Gastrocnemius medialis (tissue), 4 donors: ENCODE data around the gene PSMB8. TPM values are rescaled to one million over a fixed set of nuclear protein-coding genes. Genes with fewer than 3 reads are reported as not detected.
"Not testable (repeated sequence)": the region's sequence is repeated elsewhere in the genome, so short reads cannot be mapped to it uniquely, and the experiment has no call there.

ENCODE experiments used
- ATAC-seq, 2 donors: fragments of 150-250 bp; one replicate each; pipeline ENCODE4 v1.9.1; 2016
- DNase-seq, 2 donors: peaks; one replicate each; pipeline ENCODE4 v3.0.0-alpha.2; 2019
- H3K27ac ChIP-seq, 4 donors: fragments of 200-600 bp; sonication (generic); 1 replicate in 1 of 4; 2 replicates in 3 of 4; pipeline ENCODE4 v1.5.1; 2016 to 2018; ENCODE audit warnings: mild to moderate bottlenecking in 2 of 4, moderate library complexity in 1 of 4
- H3K27me3 ChIP-seq, 3 donors: fragments of 200-600 bp; sonication (generic) in 2 of 3; 1 replicate in 1 of 3; 2 replicates in 2 of 3; pipeline versions ENCODE4 v1.5.1 to v1.6.0; 2016 to 2019; ENCODE audit warnings: mild to moderate bottlenecking in 1 of 3, moderate library complexity in 1 of 3
- H3K36me3 ChIP-seq, 2 donors: fragments of 200-600 bp; sonication (generic) in 1 of 2; one replicate each; pipeline ENCODE4 v1.5.1; 2017 to 2018
- H3K4me1 ChIP-seq, 2 donors: fragments of 200-600 bp; sonication (generic) in 1 of 2; one replicate each; pipeline ENCODE4 v1.5.1; 2016 to 2017; ENCODE audit warnings: mild to moderate bottlenecking in 2 of 2
- H3K4me3 ChIP-seq, 4 donors: fragments of 200-600 bp; sonication (generic) in 3 of 4; 1 replicate in 1 of 4; 2 replicates in 3 of 4; pipeline ENCODE4 v1.5.1; 2016 to 2019; ENCODE audit warnings: mild to moderate bottlenecking in 2 of 4
- H3K9me3 ChIP-seq, 3 donors: fragments of 200-600 bp; sonication (generic) in 2 of 3; 1 replicate in 1 of 3; 2 replicates in 2 of 3; pipeline ENCODE4 v1.5.1; 2016 to 2019
- CTCF ChIP-seq, 5 experiments: fragments of 450-650 bp in 3 of 5; fragments of 200-600 bp in 2 of 5; sonication (generic) in 2 of 5; IDR thresholded peaks in 4 of 5; conservative IDR thresholded peaks in 1 of 5; 1 replicate in 4 of 5; 2 replicates in 1 of 5; pipeline ENCODE4 v1.5.1; 2016 to 2019; ENCODE audit warnings: antibody characterized with exemption in 5 of 5, mild to moderate bottlenecking in 3 of 5, moderate library complexity in 3 of 5
- POLR2A ChIP-seq, 2 donors: fragments of 450-650 bp; IDR thresholded peaks; one replicate each; pipeline ENCODE4 v1.6.1; 2017; ENCODE audit warnings: antibody characterized with exemption in 2 of 2, mild to moderate bottlenecking in 2 of 2, moderate library complexity in 2 of 2
- in situ Hi-C, 4 donors: fragments of 200-750 bp; cut with MboI; loops; one replicate each; pipeline versions ENCODE4 v1.15.0 to v1.8.0; 2017; ENCODE audit warnings: low sequenced_read_pairs in 4 of 4
- intact Hi-C: fragments of 100-400 bp; cut with DNase I; formaldehyde crosslinking; loops from one replicate; pipeline ENCODE4 v1.15.1; 2023; ENCODE audit warnings: low total_unique reads
- total RNA-seq, 4 donors: library from RNA; depleted of rRNA; stranded (reverse); fragments of >200 nt; gene quantifications; one replicate each; pipeline versions ENCODE4 v1.1.0 to v1.2.3, GENCODE V29; 2016

PSMB8 gene
- total RNA-seq, 4 donors from 2014 or later: 7.0 to 20.2 (median 9.2) TPM

GRCh38 chr6:32882879-32883250 lies 39.0 kb upstream of the PSMB8 start:
- ATAC-seq (no peak), DNase-seq (no peak)
- in situ Hi-C loops (loop anchor here (10.0 to 25.0 kb wide), 3 partner anchors 52 to 104 kb away; no protein-coding TSS in a partner anchor), intact Hi-C loops (no loop called here)
- H3K27ac ChIP-seq: no peak overlapping the region
- H3K4me3 ChIP-seq: no peak overlapping the region
- H3K4me1 ChIP-seq: peaks cover 5 to 9% of the 10 kb centered on the region in 2 donors
- H3K9me3 ChIP-seq: no peaks in the 10 kb centered on the region
- no peak for TF ChIP-seq POLR2A (IDR thresholded peaks at IDR 0.05)
- no peak for TF ChIP-seq CTCF (IDR thresholded peaks at IDR 0.05 in 4 of 5, conservative IDR thresholded peaks at IDR 0.05 in 1 of 5)
- H3K27me3 ChIP-seq: no peaks in the 10 kb centered on the region
- H3K36me3 ChIP-seq: no peaks in the 10 kb centered on the region

GRCh38 chr6:32880962-32881361 lies 37.1 kb upstream of the PSMB8 start:
- intact Hi-C loops, DNase-seq, H3K27me3 ChIP-seq, H3K4me1 ChIP-seq, H3K27ac ChIP-seq, H3K36me3 ChIP-seq, H3K9me3 ChIP-seq, ATAC-seq, H3K4me3 ChIP-seq: not testable (repeated sequence)
- in situ Hi-C loops: loop anchor here (10.0 to 25.0 kb wide), 3 partner anchors 54 to 106 kb away; no protein-coding TSS in a partner anchor

- in situ Hi-C loops: loop anchor here (10.0 to 25.0 kb wide), 3 partner anchors 55 to 108 kb away; no protein-coding TSS in a partner anchor
- no peak for ATAC-seq
- Histone ChIP-seq H3K4me3 (no peak overlapping the region), H3K9me3 (no peaks in the 10 kb centered on the region), H3K27ac (no peak overlapping the region), H3K4me1 (peaks cover 0 to 5% of the 10 kb centered on the region in 2 donors), H3K27me3 (no peaks in the 10 kb centered on the region), H3K36me3 (no peaks in the 10 kb centered on the region)
- no peak for DNase-seq
- TF ChIP-seq CTCF (IDR thresholded peaks at IDR 0.05 in 4 of 5, conservative IDR thresholded peaks at IDR 0.05 in 1 of 5): no peak
- TF ChIP-seq POLR2A (IDR thresholded peaks at IDR 0.05): no peak
- intact Hi-C loops: no loop called here
These were observed 35.8 kb upstream of the PSMB8 start for GRCh38 chr6:32879691-32880090.

GRCh38 chr6:32876603-32877002 lies 32.8 kb upstream of the PSMB8 start:
- H3K4me1 ChIP-seq: no peaks in the 10 kb centered on the region
- ATAC-seq: no peak
- in situ Hi-C loops (loop anchor here in 1 of 4 donors (25.0 kb wide), 1 partner anchor 111 kb away; no protein-coding TSS in a partner anchor), intact Hi-C loops (no loop called here)
- no peak for DNase-seq
- H3K27me3 ChIP-seq: no peaks in the 10 kb centered on the region
- TF ChIP-seq POLR2A (IDR thresholded peaks at IDR 0.05): no peak
- TF ChIP-seq CTCF (IDR thresholded peaks at IDR 0.05 in 4 of 5, conservative IDR thresholded peaks at IDR 0.05 in 1 of 5): no peak
- H3K9me3 ChIP-seq: no peaks in the 10 kb centered on the region
- no peaks in the 10 kb centered on the region for H3K36me3 ChIP-seq
- no peak overlapping the region for H3K27ac ChIP-seq
- no peak overlapping the region for H3K4me3 ChIP-seq

- H3K36me3 ChIP-seq, H3K27me3 ChIP-seq, H3K4me3 ChIP-seq, H3K27ac ChIP-seq, H3K9me3 ChIP-seq, H3K4me1 ChIP-seq, intact Hi-C loops, ATAC-seq, DNase-seq: not testable (repeated sequence)
- in situ Hi-C loops: loop anchor here in 1 of 4 donors (5.0 kb wide), 1 partner anchor 42 kb away; no protein-coding TSS in a partner anchor
These were observed 30.1 kb upstream of the PSMB8 start for GRCh38 chr6:32873947-32874346.
